HEK293 (cell line): ENCODE data around the gene ERO1B.

Experiments
- BCL11A ChIP-seq: fragments of 450-650 bp; formaldehyde crosslinking; IDR thresholded peaks from 2 replicates; pipeline ENCODE4 v1.5.1; 2016; ENCODE audit warnings: low read depth, missing biosample characterization, missing genetic modification characterization
- HOXA7 ChIP-seq: sonication (generic); formaldehyde crosslinking; IDR thresholded peaks from 2 replicates; pipeline ENCODE4 v1.8.1; 2022; ENCODE audit warnings: missing genetic modification reagents, borderline replicate concordance
- HOXC10 ChIP-seq: sonication (generic); formaldehyde crosslinking; IDR thresholded peaks from 2 replicates; pipeline ENCODE4 v1.8.1; 2023; ENCODE audit warnings: mild to moderate bottlenecking, missing genetic modification reagents
- HOXD13 ChIP-seq: sonication (generic); formaldehyde crosslinking; IDR thresholded peaks from 2 replicates; pipeline ENCODE4 v1.8.0; 2022; ENCODE audit warnings: missing genetic modification reagents, borderline replicate concordance
- OVOL3 ChIP-seq: fragments of 450-650 bp; formaldehyde crosslinking; IDR thresholded peaks from 2 replicates; pipeline ENCODE4 v1.5.1; 2016; ENCODE audit warnings: missing biosample characterization, missing genetic modification characterization
- SP3 ChIP-seq: fragments of 450-650 bp; formaldehyde crosslinking; IDR thresholded peaks from 2 replicates; pipeline ENCODE4 v1.5.1; 2016; ENCODE audit warnings: missing biosample characterization, missing genetic modification characterization
- ZBTB44 ChIP-seq: fragments of 450-650 bp; IDR thresholded peaks from 2 replicates; pipeline ENCODE4 v1.5.1; 2018; ENCODE audit warnings: missing biosample characterization, mild to moderate bottlenecking, missing genetic modification characterization
- ZFP3 ChIP-seq: fragments of 450-650 bp; formaldehyde crosslinking; IDR thresholded peaks from 2 replicates; pipeline ENCODE4 v1.5.1; 2016; ENCODE audit warnings: low read depth, missing biosample characterization, missing genetic modification characterization
- ZIC2 ChIP-seq: fragments of 450-650 bp; formaldehyde crosslinking; IDR thresholded peaks from 2 replicates; pipeline ENCODE4 v1.5.1; 2016; ENCODE audit warnings: missing biosample characterization, missing genetic modification characterization
- ZNF10 ChIP-seq: fragments of 450-650 bp; formaldehyde crosslinking; IDR thresholded peaks from 2 replicates; pipeline ENCODE4 v1.5.1; 2017; ENCODE audit warnings: missing biosample characterization, missing genetic modification characterization
- ZNF121 ChIP-seq: fragments of 450-650 bp; formaldehyde crosslinking; IDR thresholded peaks from 2 replicates; pipeline ENCODE4 v1.5.1; 2016; ENCODE audit warnings: missing biosample characterization, missing genetic modification characterization
- ZNF157 ChIP-seq: fragments of 450-650 bp; formaldehyde crosslinking; IDR thresholded peaks from 2 replicates; pipeline ENCODE4 v1.5.1; 2016; ENCODE audit warnings: missing biosample characterization, missing genetic modification characterization
- ZNF174 ChIP-seq: fragments of 450-650 bp; formaldehyde crosslinking; IDR thresholded peaks from 2 replicates; pipeline ENCODE4 v1.5.0; 2017; ENCODE audit warnings: missing biosample characterization, mild to moderate bottlenecking, missing genetic modification characterization
- ZNF221 ChIP-seq: fragments of 450-650 bp; formaldehyde crosslinking; IDR thresholded peaks from 2 replicates; pipeline ENCODE4 v1.5.1; 2017; ENCODE audit warnings: missing biosample characterization, missing genetic modification characterization, borderline replicate concordance
- ZNF23 ChIP-seq: fragments of 450-650 bp; formaldehyde crosslinking; IDR thresholded peaks from 2 replicates; pipeline ENCODE4 v1.5.1; 2016; ENCODE audit warnings: missing biosample characterization, missing genetic modification characterization, borderline replicate concordance
- ZNF335 ChIP-seq: fragments of 450-650 bp; formaldehyde crosslinking; conservative IDR thresholded peaks from 2 replicates; pipeline ENCODE4 v1.5.1; 2016; ENCODE audit warnings: missing biosample characterization, missing genetic modification characterization
- ZNF416 ChIP-seq: fragments of 450-650 bp; formaldehyde crosslinking; IDR thresholded peaks from 2 replicates; pipeline ENCODE4 v1.5.1; 2016; ENCODE audit warnings: missing biosample characterization, missing genetic modification characterization
- ZNF518A ChIP-seq: fragments of 450-650 bp; formaldehyde crosslinking; conservative IDR thresholded peaks from 2 replicates; pipeline ENCODE4 v1.5.1; 2016; ENCODE audit warnings: low read depth, missing biosample characterization, missing genetic modification characterization
- ZNF600 ChIP-seq: fragments of 450-650 bp; formaldehyde crosslinking; IDR thresholded peaks from 2 replicates; pipeline ENCODE4 v1.5.1; 2016; ENCODE audit warnings: missing biosample characterization, missing genetic modification characterization
- ZNF610 ChIP-seq: fragments of 450-650 bp; formaldehyde crosslinking; IDR thresholded peaks from 2 replicates; pipeline ENCODE4 v1.5.1; 2016; ENCODE audit warnings: missing biosample characterization, missing genetic modification characterization, borderline replicate concordance
- ZNF623 ChIP-seq: fragments of 450-650 bp; formaldehyde crosslinking; IDR thresholded peaks from 2 replicates; pipeline ENCODE4 v1.5.1; 2016; ENCODE audit warnings: missing biosample characterization, missing genetic modification characterization
- ZNF660 ChIP-seq: fragments of 450-650 bp; IDR thresholded peaks from 2 replicates; pipeline ENCODE4 v1.5.1; 2018; ENCODE audit warnings: missing biosample characterization, mild to moderate bottlenecking, missing genetic modification characterization
- ZNF76 ChIP-seq: fragments of 450-650 bp; formaldehyde crosslinking; IDR thresholded peaks from 2 replicates; pipeline ENCODE4; 2016; ENCODE audit warnings: low read depth, missing biosample characterization, missing genetic modification characterization, borderline replicate concordance
- ZNF776 ChIP-seq: fragments of 450-650 bp; formaldehyde crosslinking; IDR thresholded peaks from 2 replicates; pipeline ENCODE4 v1.5.0; 2017; ENCODE audit warnings: missing biosample characterization, missing genetic modification characterization, borderline replicate concordance
- ZSCAN18 ChIP-seq: fragments of 450-650 bp; formaldehyde crosslinking; IDR thresholded peaks from 2 replicates; pipeline ENCODE4 v1.5.1; 2016; ENCODE audit warnings: missing biosample characterization, missing genetic modification characterization
- TF ChIP-seq, protein P1 (sequence below): fragments of 450-650 bp; formaldehyde crosslinking; IDR thresholded peaks from 2 replicates; pipeline ENCODE4 v1.5.1; 2017; ENCODE audit warnings: missing biosample characterization, mild to moderate bottlenecking, missing genetic modification characterization, moderate library complexity
- TF ChIP-seq, protein P2 (sequence below): fragments of 450-650 bp; formaldehyde crosslinking; IDR thresholded peaks from 2 replicates; pipeline ENCODE4 v1.5.1; 2017; ENCODE audit warnings: missing biosample characterization, missing genetic modification characterization

The ERO1B gene

DNA sequence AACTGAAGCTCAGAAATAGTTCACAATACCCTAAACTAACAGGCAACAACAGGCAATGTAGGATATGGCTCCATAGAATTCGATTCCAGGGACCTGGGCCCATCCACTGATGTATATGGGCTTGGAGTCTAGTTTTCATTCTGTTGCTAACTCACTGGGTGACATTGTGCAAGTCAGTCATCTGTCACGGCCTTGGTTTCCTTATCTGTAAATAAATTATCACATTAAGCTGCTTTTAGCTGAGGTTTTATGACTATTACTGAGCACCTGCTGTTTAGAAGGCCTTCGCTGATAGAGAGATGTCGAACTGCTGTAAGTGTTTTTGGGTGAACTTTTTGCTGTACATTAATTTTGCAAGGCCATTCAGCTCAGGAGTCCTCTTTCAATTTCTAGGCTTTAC lies 22.9 kb upstream of the ERO1B start (continued):
- no peak for TF ChIP-seq HOXA7 (CRISPR knock-in tag)
- TF ChIP-seq ZNF174 (tag by site-specific recombination) = no peak
- TF ChIP-seq ZNF157 (tag by site-specific recombination) = no peak
- TF ChIP-seq OVOL3 (tag by site-specific recombination) = no peak
- TF ChIP-seq ZNF610 (tag by site-specific recombination) = no peak
- no peak for TF ChIP-seq ZFP3
- no peak for TF ChIP-seq ZNF221
- TF ChIP-seq ZNF416 (tag by site-specific recombination) = no peak
- no peak for TF ChIP-seq HOXD13
- TF ChIP-seq ZNF335 (tag by site-specific recombination) = 0 out of 2 replicates have a peak, but pooled peaks have one; percentile 38
- no peak for TF ChIP-seq ZNF23 (tag by site-specific recombination)
- TF ChIP-seq ZIC2 = peak; percentile 61
- TF ChIP-seq ZNF10 = peak; percentile 28; the same call in 1 of the 2 replicates
- TF ChIP-seq ZNF600 (tag by site-specific recombination) = peak; percentile 15; the same call in 1 of the 2 replicates
- no peak for TF ChIP-seq ZNF623 (tag by site-specific recombination)
- TF ChIP-seq ZNF660 (tag by site-specific recombination) = no peak
- TF ChIP-seq, protein P1, sequence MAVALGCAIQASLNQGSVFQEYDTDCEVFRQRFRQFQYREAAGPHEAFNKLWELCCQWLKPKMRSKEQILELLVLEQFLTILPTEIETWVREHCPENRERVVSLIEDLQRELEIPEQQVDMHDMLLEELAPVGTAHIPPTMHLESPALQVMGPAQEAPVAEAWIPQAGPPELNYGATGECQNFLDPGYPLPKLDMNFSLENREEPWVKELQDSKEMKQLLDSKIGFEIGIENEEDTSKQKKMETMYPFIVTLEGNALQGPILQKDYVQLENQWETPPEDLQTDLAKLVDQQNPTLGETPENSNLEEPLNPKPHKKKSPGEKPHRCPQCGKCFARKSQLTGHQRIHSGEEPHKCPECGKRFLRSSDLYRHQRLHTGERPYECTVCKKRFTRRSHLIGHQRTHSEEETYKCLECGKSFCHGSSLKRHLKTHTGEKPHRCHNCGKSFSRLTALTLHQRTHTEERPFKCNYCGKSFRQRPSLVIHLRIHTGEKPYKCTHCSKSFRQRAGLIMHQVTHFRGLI (tag by site-specific recombination) = no peak
- no peak for TF ChIP-seq ZNF776 (tag by site-specific recombination)
- peak; percentile 37; the same call in 1 of the 2 replicates for TF ChIP-seq ZNF518A (tag by site-specific recombination)
- no peak for TF ChIP-seq ZNF121
- no peak for TF ChIP-seq ZSCAN18
- TF ChIP-seq HOXC10 (CRISPR knock-in tag) = no peak
- no peak for TF ChIP-seq BCL11A (tag by site-specific recombination)
- no peak for TF ChIP-seq ZBTB44 (tag by site-specific recombination)
- TF ChIP-seq, protein P2, sequence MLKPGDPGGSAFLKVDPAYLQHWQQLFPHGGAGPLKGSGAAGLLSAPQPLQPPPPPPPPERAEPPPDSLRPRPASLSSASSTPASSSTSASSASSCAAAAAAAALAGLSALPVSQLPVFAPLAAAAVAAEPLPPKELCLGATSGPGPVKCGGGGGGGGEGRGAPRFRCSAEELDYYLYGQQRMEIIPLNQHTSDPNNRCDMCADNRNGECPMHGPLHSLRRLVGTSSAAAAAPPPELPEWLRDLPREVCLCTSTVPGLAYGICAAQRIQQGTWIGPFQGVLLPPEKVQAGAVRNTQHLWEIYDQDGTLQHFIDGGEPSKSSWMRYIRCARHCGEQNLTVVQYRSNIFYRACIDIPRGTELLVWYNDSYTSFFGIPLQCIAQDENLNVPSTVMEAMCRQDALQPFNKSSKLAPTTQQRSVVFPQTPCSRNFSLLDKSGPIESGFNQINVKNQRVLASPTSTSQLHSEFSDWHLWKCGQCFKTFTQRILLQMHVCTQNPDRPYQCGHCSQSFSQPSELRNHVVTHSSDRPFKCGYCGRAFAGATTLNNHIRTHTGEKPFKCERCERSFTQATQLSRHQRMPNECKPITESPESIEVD (tag by site-specific recombination) = peak; percentile 84
- no peak for TF ChIP-seq ZNF76 (tag by site-specific recombination)
- TF ChIP-seq SP3 (tag by site-specific recombination) = no peak
